HepG2 (cell line): Measurements from ENCODE around the gene CPNE4. TPM values are rescaled to one million over a fixed set of nuclear protein-coding genes. Genes with fewer than 3 reads are reported as not detected.

ENCODE experiments used
- ATAC-seq: fragments of 200-7000 bp; cut with Tn5 transposase; 3 replicates; pipeline ENCODE4 v1.9.1; 2020; ENCODE audit warnings: mild to moderate bottlenecking, moderate library complexity
- BruUV-seq: library from RNA; stranded (reverse); fragments of 400-500 nt; replicated peaks from 2 replicates; lab custom pipeline; 2021; lab: Mats Ljungman, UMichigan
- CTCF ChIA-PET: fragments of 300-600 bp; formaldehyde crosslinking; extraction: SDS; loops from one replicate; lab custom pipeline; 2021; ENCODE audit warnings: low total read pairs, inconsistent platforms, low intra/inter-chr PET ratio; lab: Yijun Ruan, JAX
- POLR2A ChIA-PET: fragments of 350-600 bp; sonication (Branson Sonifier 250); formaldehyde crosslinking; loops from one replicate; lab custom pipeline; 2020; ENCODE audit warnings: antibody characterized with exemption, inconsistent platforms; lab: Yijun Ruan, JAX
- DNase-seq: peaks from one replicate; pipeline ENCODE4 v3.0.0-alpha.2; 2015; ENCODE audit warnings: low spot score
- FAIRE-seq: peaks from 3 replicates; lab custom pipeline; 2011; peaks lifted over from hg19 to GRCh38; lab: Jason Lieb, UNC
- H2AFZ ChIP-seq: one replicate; pipeline ENCODE4 v1.6.1; 2011; ENCODE audit warnings: low read length, inconsistent platforms
- H3K27ac ChIP-seq: fragments of 300-600 bp; 3 replicates; pipeline ENCODE4 v1.8.0; 2011; ENCODE audit warnings: mixed run types, mild to moderate bottlenecking, mixed read lengths, low read length, inconsistent platforms; ENCODE audit not compliant: insufficient read depth; ENCODE audit errors: extremely low read length
- H3K27me3 ChIP-seq, 2 experiments: fragments of 200-600 bp in 1 of 2; 2 replicates in 1 of 2; 3 replicates in 1 of 2; pipeline versions ENCODE4 v1.6.0 to v1.8.0; 2011; ENCODE audit warnings: low read length in 2 of 2, mild to moderate bottlenecking in 2 of 2, moderate library complexity in 2 of 2, inconsistent platforms in 1 of 2; ENCODE audit not compliant: insufficient read depth in 2 of 2, control insufficient read depth in 1 of 2
- H3K36me3 ChIP-seq, 2 experiments: fragments of 200-600 bp in 1 of 2; replicated peaks in 1 of 2; 2 replicates in 1 of 2; 3 replicates in 1 of 2; pipeline versions ENCODE4 v1.5.1 to v1.8.0; 2011; ENCODE audit warnings: low read length in 2 of 2, inconsistent platforms in 1 of 2; ENCODE audit not compliant: insufficient read depth in 2 of 2, control insufficient read depth in 1 of 2
- H3K4me1 ChIP-seq: 2 replicates; pipeline ENCODE4 v1.5.1; 2012; ENCODE audit warnings: low read length, inconsistent platforms; ENCODE audit not compliant: insufficient read depth
- H3K4me2 ChIP-seq: 2 replicates; pipeline ENCODE4 v1.6.0; 2011; ENCODE audit warnings: low read depth, low read length, inconsistent platforms
- H3K4me3 ChIP-seq, 3 experiments: fragments of 200-600 bp in 1 of 3; sonication (generic), shearing (Covaris generic) in 1 of 3; replicated peaks in 1 of 3; 2 replicates each; pipeline ENCODE4 v1.5.1; 2011 to 2016; ENCODE audit warnings: low read length in 3 of 3, inconsistent platforms in 2 of 3, low read depth in 2 of 3, mild to moderate bottlenecking in 2 of 3, control low read depth in 1 of 3, mixed read lengths in 1 of 3; ENCODE audit not compliant: insufficient read depth in 1 of 3
- H3K79me2 ChIP-seq: one replicate; pipeline ENCODE4 v1.6.1; 2011; ENCODE audit warnings: low read length, inconsistent platforms; ENCODE audit not compliant: insufficient read depth
- H3K9ac ChIP-seq: 2 replicates; pipeline ENCODE4 v1.6.0; 2011; ENCODE audit warnings: mild to moderate bottlenecking, low read depth, low read length, inconsistent platforms; ENCODE audit not compliant: insufficient read depth
- H3K9me3 ChIP-seq: 2 replicates; pipeline ENCODE4 v1.5.1; 2012; ENCODE audit warnings: mild to moderate bottlenecking, low read length
- H4K20me1 ChIP-seq: 2 replicates; pipeline ENCODE4 v1.6.0; 2011; ENCODE audit warnings: inconsistent platforms, mild to moderate bottlenecking, low read length, moderate library complexity; ENCODE audit not compliant: insufficient read depth
- BRD4 ChIP-seq: sonication (generic); formaldehyde crosslinking; IDR thresholded peaks from 2 replicates; pipeline ENCODE4 v1.4.0; 2020; ENCODE audit warnings: missing genetic modification reagents
- IKZF1 ChIP-seq: fragments of 450-650 bp; IDR thresholded peaks from 2 replicates; pipeline ENCODE4 v1.7.1; 2016
- MIXL1 ChIP-seq: IDR thresholded peaks from 2 replicates; pipeline ENCODE4 v1.6.1; 2016
- SMAD3 ChIP-seq: sonication (generic); formaldehyde crosslinking; IDR thresholded peaks from 2 replicates; pipeline ENCODE4 v1.4.0; 2020; ENCODE audit warnings: missing genetic modification reagents
- ZNF563 ChIP-seq: sonication (generic); formaldehyde crosslinking; IDR thresholded peaks from 2 replicates; pipeline ENCODE4 v1.8.0; 2022; ENCODE audit warnings: mild to moderate bottlenecking, moderate library complexity, missing genetic modification reagents
- ZNF724P ChIP-seq: sonication (generic); formaldehyde crosslinking; IDR thresholded peaks from 2 replicates; pipeline ENCODE4 v1.8.0; 2022; ENCODE audit warnings: missing genetic modification reagents, borderline replicate concordance
- WGBS: methylation state at CpG from one replicate; pipeline ENCODE4 v1.1.6; 2017; ENCODE audit warnings: low lambda C conversion rate; 5-methylcytosine and 5-hydroxymethylcytosine counted together
- in situ Hi-C: cut with HindIII; loops from 2 replicates; pipeline ENCODE4 v1.10.0; 2017; ENCODE audit warnings: low pct_unique_long_range_greater_than_20kb; ENCODE audit not compliant: extremely low pct_ligation_motif_present
- intact Hi-C: fragments of 100-400 bp; cut with micrococcal nuclease; formaldehyde crosslinking; loops from one replicate; pipeline ENCODE4 v1.10.0; 2022; ENCODE audit not compliant: unreplicated experiment
- polyA plus RNA-seq, 8 experiments: library from polyadenylated mRNA; depleted of rRNA in 3 of 8; stranded (reverse) in 7 of 8; unstranded in 1 of 8; fragments of >200 nt; fragmentation: Illumina TruSeq in 4 of 8; extraction: Trizol in 4 of 8; gene quantifications; 2 replicates each; pipeline versions ENCODE4 v1.2.1 to v1.2.3, GENCODE V29; 2011 to 2016; ENCODE audit warnings: low read depth in 4 of 8, missing spikeins in 1 of 8, mixed read lengths in 1 of 8; ENCODE audit not compliant: insufficient read depth in 1 of 8
- total RNA-seq, 5 experiments: library from RNA; depleted of rRNA; stranded (reverse); fragments of >200 nt; fragmentation: Illumina TruSeq; extraction: Trizol; gene quantifications; 2 replicates each; pipeline ENCODE4 v1.2.3, GENCODE V29; 2016; ENCODE audit warnings: low read depth in 1 of 5
- TF ChIP-seq, protein P1 (sequence below): sonication (generic); formaldehyde crosslinking; IDR thresholded peaks from 2 replicates; pipeline ENCODE4 v1.5.0; 2020; ENCODE audit warnings: mild to moderate bottlenecking, missing genetic modification reagents
- TF ChIP-seq, protein P2 (sequence below): sonication (generic); formaldehyde crosslinking; IDR thresholded peaks from 2 replicates; pipeline ENCODE4 v1.4.0; 2020; ENCODE audit warnings: missing genetic modification reagents, borderline replicate concordance
- TF ChIP-seq, protein P3 (sequence below): IDR thresholded peaks from 2 replicates; pipeline ENCODE4 v1.6.1; 2016; ENCODE audit warnings: low read depth, missing genetic modification reagents, missing compliant biosample characterization

Gene CPNE4
- total and polyA plus RNA-seq, 2 of the 13 experiments (the other 11 are each of a cell fraction or from before 2014, with no cell fraction given): not detected

DNA sequence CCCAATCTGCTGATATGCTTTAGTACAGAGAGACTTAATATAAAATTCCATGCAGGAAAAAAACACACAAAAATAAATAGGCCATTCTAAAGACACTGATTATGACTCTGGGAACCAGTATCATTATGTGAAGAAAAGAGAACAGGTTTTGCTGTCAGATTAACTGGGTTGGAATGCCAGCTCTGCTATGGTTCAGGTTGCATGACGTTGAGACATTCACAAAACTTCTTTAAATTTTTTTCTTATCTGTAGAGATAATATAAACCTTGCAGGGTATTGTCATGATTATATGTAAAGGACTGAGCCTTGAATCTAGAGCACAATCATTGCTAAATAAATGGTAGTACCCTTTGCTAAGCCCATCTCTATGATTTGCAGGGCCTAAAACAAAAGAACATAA lies 86.0 kb downstream of the CPNE4 start:
- no TSS peak for BruUV-seq
- WGBS: 0% methylated on average over 1 of the region's 1 CpG
- no peak for FAIRE-seq
- no peak for TF ChIP-seq ZNF724P
- TF ChIP-seq, protein P1, sequence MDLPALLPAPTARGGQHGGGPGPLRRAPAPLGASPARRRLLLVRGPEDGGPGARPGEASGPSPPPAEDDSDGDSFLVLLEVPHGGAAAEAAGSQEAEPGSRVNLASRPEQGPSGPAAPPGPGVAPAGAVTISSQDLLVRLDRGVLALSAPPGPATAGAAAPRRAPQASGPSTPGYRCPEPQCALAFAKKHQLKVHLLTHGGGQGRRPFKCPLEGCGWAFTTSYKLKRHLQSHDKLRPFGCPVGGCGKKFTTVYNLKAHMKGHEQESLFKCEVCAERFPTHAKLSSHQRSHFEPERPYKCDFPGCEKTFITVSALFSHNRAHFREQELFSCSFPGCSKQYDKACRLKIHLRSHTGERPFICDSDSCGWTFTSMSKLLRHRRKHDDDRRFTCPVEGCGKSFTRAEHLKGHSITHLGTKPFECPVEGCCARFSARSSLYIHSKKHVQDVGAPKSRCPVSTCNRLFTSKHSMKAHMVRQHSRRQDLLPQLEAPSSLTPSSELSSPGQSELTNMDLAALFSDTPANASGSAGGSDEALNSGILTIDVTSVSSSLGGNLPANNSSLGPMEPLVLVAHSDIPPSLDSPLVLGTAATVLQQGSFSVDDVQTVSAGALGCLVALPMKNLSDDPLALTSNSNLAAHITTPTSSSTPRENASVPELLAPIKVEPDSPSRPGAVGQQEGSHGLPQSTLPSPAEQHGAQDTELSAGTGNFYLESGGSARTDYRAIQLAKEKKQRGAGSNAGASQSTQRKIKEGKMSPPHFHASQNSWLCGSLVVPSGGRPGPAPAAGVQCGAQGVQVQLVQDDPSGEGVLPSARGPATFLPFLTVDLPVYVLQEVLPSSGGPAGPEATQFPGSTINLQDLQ: no peak
- Histone ChIP-seq H3K4me1 (no peaks in the 10 kb centered on the region), H3K4me3 (no peak overlapping the region), H3K27ac (no peak overlapping the region), H2AFZ (no peak overlapping the region), H3K9me3 (no peaks in the 10 kb centered on the region), H3K36me3 (no peaks in the 10 kb centered on the region), H3K4me2 (no peak overlapping the region), H3K9ac (no peak overlapping the region), H4K20me1 (no peaks in the 10 kb centered on the region), H3K27me3 (no peaks in the 10 kb centered on the region), H3K79me2 (no peaks in the 10 kb centered on the region)
- ChIA-PET POLR2A (no interaction called here), CTCF (no interaction called here)
- in situ Hi-C loops: no loop called here
- intact Hi-C loops: no loop called here
- no peak for ATAC-seq
- DNase-seq: no peak

DNA sequence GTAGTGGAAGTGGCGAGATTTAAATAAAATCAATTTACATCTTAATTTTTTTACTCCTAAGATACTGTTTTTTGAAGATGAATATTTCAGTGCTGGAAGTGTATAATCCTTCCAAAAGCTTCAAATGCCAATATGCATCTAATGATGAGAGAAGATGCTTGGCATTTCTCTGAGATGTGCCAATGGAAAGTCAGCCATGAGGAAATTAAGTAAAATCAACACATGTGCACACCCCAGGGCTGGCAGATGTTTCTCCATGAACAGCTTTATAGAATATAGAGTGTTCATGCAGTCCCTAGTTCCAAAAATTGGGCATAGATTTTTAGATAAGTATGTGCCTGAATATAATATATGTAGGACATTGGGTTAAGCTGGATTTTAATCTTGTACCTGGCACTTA lies 90.1 kb downstream of the CPNE4 start:
- POLR2A ChIA-PET: no interaction called here
- TF ChIP-seq MIXL1 (CRISPR knock-in tag): no peak
- no peak for TF ChIP-seq SMAD3
- no peak for TF ChIP-seq IKZF1
- TF ChIP-seq, protein P2, sequence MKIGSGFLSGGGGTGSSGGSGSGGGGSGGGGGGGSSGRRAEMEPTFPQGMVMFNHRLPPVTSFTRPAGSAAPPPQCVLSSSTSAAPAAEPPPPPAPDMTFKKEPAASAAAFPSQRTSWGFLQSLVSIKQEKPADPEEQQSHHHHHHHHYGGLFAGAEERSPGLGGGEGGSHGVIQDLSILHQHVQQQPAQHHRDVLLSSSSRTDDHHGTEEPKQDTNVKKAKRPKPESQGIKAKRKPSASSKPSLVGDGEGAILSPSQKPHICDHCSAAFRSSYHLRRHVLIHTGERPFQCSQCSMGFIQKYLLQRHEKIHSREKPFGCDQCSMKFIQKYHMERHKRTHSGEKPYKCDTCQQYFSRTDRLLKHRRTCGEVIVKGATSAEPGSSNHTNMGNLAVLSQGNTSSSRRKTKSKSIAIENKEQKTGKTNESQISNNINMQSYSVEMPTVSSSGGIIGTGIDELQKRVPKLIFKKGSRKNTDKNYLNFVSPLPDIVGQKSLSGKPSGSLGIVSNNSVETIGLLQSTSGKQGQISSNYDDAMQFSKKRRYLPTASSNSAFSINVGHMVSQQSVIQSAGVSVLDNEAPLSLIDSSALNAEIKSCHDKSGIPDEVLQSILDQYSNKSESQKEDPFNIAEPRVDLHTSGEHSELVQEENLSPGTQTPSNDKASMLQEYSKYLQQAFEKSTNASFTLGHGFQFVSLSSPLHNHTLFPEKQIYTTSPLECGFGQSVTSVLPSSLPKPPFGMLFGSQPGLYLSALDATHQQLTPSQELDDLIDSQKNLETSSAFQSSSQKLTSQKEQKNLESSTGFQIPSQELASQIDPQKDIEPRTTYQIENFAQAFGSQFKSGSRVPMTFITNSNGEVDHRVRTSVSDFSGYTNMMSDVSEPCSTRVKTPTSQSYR (CRISPR knock-in tag): no peak
- TF ChIP-seq ZNF563 (CRISPR knock-in tag): no peak
- TF ChIP-seq BRD4 (CRISPR knock-in tag): no peak
- TF ChIP-seq, protein P3, sequence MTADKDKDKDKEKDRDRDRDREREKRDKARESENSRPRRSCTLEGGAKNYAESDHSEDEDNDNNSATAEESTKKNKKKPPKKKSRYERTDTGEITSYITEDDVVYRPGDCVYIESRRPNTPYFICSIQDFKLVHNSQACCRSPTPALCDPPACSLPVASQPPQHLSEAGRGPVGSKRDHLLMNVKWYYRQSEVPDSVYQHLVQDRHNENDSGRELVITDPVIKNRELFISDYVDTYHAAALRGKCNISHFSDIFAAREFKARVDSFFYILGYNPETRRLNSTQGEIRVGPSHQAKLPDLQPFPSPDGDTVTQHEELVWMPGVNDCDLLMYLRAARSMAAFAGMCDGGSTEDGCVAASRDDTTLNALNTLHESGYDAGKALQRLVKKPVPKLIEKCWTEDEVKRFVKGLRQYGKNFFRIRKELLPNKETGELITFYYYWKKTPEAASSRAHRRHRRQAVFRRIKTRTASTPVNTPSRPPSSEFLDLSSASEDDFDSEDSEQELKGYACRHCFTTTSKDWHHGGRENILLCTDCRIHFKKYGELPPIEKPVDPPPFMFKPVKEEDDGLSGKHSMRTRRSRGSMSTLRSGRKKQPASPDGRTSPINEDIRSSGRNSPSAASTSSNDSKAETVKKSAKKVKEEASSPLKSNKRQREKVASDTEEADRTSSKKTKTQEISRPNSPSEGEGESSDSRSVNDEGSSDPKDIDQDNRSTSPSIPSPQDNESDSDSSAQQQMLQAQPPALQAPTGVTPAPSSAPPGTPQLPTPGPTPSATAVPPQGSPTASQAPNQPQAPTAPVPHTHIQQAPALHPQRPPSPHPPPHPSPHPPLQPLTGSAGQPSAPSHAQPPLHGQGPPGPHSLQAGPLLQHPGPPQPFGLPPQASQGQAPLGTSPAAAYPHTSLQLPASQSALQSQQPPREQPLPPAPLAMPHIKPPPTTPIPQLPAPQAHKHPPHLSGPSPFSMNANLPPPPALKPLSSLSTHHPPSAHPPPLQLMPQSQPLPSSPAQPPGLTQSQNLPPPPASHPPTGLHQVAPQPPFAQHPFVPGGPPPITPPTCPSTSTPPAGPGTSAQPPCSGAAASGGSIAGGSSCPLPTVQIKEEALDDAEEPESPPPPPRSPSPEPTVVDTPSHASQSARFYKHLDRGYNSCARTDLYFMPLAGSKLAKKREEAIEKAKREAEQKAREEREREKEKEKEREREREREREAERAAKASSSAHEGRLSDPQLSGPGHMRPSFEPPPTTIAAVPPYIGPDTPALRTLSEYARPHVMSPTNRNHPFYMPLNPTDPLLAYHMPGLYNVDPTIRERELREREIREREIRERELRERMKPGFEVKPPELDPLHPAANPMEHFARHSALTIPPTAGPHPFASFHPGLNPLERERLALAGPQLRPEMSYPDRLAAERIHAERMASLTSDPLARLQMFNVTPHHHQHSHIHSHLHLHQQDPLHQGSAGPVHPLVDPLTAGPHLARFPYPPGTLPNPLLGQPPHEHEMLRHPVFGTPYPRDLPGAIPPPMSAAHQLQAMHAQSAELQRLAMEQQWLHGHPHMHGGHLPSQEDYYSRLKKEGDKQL (CRISPR knock-in tag): no peak

More for the DNA sequence above, 90.1 kb downstream of the CPNE4 start:
- Histone ChIP-seq H3K4me1 (no peaks in the 10 kb centered on the region), H3K27ac (no peak overlapping the region), H3K36me3 (no peaks in the 10 kb centered on the region), H3K4me3 (no peak overlapping the region), H3K9ac (no peak overlapping the region), H3K9me3 (no peaks in the 10 kb centered on the region), H3K27me3 (no peaks in the 10 kb centered on the region), H2AFZ (no peak overlapping the region), H3K4me2 (no peak overlapping the region), H4K20me1 (no peaks in the 10 kb centered on the region), H3K79me2 (no peaks in the 10 kb centered on the region)
- intact Hi-C loops (no loop called here), in situ Hi-C loops (no loop called here)
- DNase-seq (no peak), ATAC-seq (no peak), FAIRE-seq (no peak)
- CTCF ChIA-PET: no interaction called here
- no TSS peak for BruUV-seq
- WGBS: 0% methylated on average over 1 of the region's 1 CpG
